Lung (tissue), 12 donors: ENCODE measurements around the gene DDRGK1. TPM values are rescaled to one million over a fixed set of nuclear protein-coding genes. Genes with fewer than 3 reads are reported as not detected.

ENCODE experiments used
- ATAC-seq: fragments of 200-7000 bp; cut with Tn5 transposase; one replicate; pipeline ENCODE4 v1.9.1; 2020; ENCODE audit warnings: moderate number of reproducible peaks; ENCODE audit not compliant: insufficient read depth, low FRiP score
- DNase-seq, 3 donors: peaks; one replicate each; pipeline ENCODE4 v3.0.0-alpha.2; 2013 to 2017
- H3K27ac ChIP-seq, 2 donors: one replicate each; pipeline ENCODE4 v1.5.1; 2013; ENCODE audit warnings: mild to moderate bottlenecking in 2 of 2, moderate library complexity in 2 of 2, control low read depth in 1 of 2, inconsistent platforms in 1 of 2, low read depth in 1 of 2, low read length in 1 of 2
- H3K27me3 ChIP-seq, 3 donors: one replicate each; pipeline ENCODE4 v1.5.1; 2013; ENCODE audit warnings: low read length in 2 of 3; ENCODE audit not compliant: control insufficient read depth in 3 of 3, insufficient read depth in 3 of 3
- H3K36me3 ChIP-seq, 4 donors: one replicate each; pipeline ENCODE4 v1.5.1; 2013; ENCODE audit warnings: low read length in 4 of 4, mild to moderate bottlenecking in 1 of 4, moderate library complexity in 1 of 4; ENCODE audit not compliant: control insufficient read depth in 4 of 4, insufficient read depth in 4 of 4
- H3K4me1 ChIP-seq, 5 donors: one replicate each; pipeline ENCODE4 v1.5.1; 2013; ENCODE audit warnings: low read length in 5 of 5, mild to moderate bottlenecking in 2 of 5, moderate library complexity in 1 of 5; ENCODE audit not compliant: control insufficient read depth in 5 of 5, insufficient read depth in 5 of 5
- H3K4me3 ChIP-seq: one replicate; pipeline ENCODE4 v1.5.1; 2013; ENCODE audit warnings: mild to moderate bottlenecking, control low read depth, moderate library complexity
- H3K9ac ChIP-seq, 2 donors: one replicate each; pipeline ENCODE4 v1.5.1; 2013; ENCODE audit warnings: low read length in 2 of 2, control low read depth in 1 of 2; ENCODE audit not compliant: insufficient read depth in 1 of 2
- H3K9me3 ChIP-seq, 4 donors: one replicate each; pipeline ENCODE4 v1.5.1; 2013; ENCODE audit warnings: low read length in 3 of 4, mild to moderate bottlenecking in 1 of 4, moderate library complexity in 1 of 4; ENCODE audit not compliant: control insufficient read depth in 4 of 4, insufficient read depth in 3 of 4
- WGBS, 2 donors: extraction: QIAGEN DNeasy Blood & Tissue Kit; methylation state at CpG; one replicate each; pipeline ENCODE4 v1.1.7; 2013; 5-methylcytosine and 5-hydroxymethylcytosine counted together
- polyA plus RNA-seq, 2 donors: library from polyadenylated mRNA; stranded (reverse); fragments of 200-250 nt; gene quantifications; one replicate each; pipeline ENCODE4 v1.2.1, GENCODE V29; 2013
- total RNA-seq, 2 donors: library from RNA; depleted of rRNA in 1 of 2; stranded (reverse); fragments of >200 nt in 1 of 2; gene quantifications; one replicate each; pipeline ENCODE4 v1.2.1, GENCODE V29; 2014 to 2021
- TF ChIP-seq, protein P1 (sequence below): IDR thresholded peaks from 2 replicates; pipeline ENCODE4 v1.5.1; 2012; ENCODE audit warnings: mild to moderate bottlenecking; ENCODE audit errors: control extremely low read depth, extremely low read depth
- donor health status: control.
- donor health status: control.
- donor health status: Bipolar disorder and iron deficiency.
- donor health status: healthy.
- donor health status: DM: yes; HTN: yes; CAD: no.

DDRGK1 gene
- total and polyA plus RNA-seq, 4 donors: 44.3 to 95.1 (median 85.9) TPM

DNA sequence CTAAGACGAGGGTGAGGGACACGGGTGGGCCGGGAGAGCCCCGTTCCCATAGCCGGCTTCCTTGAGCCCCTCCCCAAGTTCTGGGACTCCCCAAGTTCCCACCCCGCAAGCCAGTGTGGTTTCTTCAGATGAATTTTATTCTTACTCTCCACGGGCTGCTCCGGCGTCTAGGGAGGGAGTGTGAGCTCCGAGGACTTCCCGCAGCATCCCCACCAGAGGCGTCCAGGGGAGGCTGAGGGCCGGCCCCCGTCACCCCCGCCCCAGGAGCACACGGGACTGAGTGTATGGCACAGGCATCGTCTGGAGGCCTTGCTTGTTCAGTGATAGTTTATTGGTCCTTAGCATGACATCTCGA lies 44.5 kb upstream of the DDRGK1 start:
- Histone ChIP-seq H3K9ac (no peak overlapping the region), H3K9me3 (peaks cover 0 to 6% (median 0%) of the 10 kb centered on the region in 4 donors), H3K27me3 (peaks cover 0 to 26% (median 8%) of the 10 kb centered on the region in 3 donors), H3K4me3 (no peak overlapping the region), H3K27ac (no peak overlapping the region), H3K4me1 (peaks cover 0 to 11% (median 0%) of the 10 kb centered on the region in 5 donors), H3K36me3 (peaks cover 3 to 18% (median 13%) of the 10 kb centered on the region in 4 donors)
- ATAC-seq (no peak), DNase-seq (no peak)
- TF ChIP-seq, protein P1, sequence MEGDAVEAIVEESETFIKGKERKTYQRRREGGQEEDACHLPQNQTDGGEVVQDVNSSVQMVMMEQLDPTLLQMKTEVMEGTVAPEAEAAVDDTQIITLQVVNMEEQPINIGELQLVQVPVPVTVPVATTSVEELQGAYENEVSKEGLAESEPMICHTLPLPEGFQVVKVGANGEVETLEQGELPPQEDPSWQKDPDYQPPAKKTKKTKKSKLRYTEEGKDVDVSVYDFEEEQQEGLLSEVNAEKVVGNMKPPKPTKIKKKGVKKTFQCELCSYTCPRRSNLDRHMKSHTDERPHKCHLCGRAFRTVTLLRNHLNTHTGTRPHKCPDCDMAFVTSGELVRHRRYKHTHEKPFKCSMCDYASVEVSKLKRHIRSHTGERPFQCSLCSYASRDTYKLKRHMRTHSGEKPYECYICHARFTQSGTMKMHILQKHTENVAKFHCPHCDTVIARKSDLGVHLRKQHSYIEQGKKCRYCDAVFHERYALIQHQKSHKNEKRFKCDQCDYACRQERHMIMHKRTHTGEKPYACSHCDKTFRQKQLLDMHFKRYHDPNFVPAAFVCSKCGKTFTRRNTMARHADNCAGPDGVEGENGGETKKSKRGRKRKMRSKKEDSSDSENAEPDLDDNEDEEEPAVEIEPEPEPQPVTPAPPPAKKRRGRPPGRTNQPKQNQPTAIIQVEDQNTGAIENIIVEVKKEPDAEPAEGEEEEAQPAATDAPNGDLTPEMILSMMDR: no peak
- 17 to 19% methylated on average over 18 of the region's 18 CpGs for WGBS, 2 donors

DNA sequence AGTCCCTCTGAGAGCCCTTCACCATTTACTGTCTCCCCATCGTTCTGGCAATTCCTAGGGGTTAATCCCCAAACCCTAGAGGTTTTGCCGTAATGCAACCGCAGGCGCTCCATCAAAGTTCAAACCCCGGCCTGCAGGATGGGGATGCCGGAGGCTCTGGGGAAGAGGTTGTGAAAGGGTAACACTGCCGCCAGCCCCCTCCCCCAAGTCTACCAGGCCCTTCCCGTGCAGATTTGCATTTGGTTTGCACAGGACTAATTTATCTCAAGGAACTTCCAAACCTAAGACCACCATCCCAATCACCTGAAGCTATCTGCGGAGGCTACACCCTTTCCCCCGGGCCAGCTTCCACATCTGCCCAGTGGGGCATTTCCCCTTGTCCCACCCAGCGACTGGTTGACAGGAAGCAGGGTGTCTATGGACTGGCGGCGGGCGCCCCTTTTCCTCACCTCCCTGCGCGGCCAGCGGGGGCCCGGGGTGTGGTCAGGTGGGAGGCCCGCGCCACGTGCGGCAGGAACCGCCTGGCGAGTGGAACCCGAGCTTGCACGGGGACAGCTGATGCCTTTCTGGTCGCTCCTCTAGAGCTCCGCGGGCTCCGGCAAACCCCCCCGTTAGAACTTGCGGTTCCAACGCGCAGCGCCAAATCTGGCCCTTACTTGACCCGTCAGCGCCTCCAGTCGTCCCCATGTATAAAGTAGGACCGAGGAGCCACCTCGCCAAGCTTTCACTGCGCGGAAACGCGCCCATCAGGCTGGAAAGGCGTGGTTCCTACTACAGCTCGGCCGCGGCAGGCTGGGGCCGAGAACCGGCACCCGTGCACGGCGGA lies 43.9 kb upstream of the DDRGK1 start:
- Histone ChIP-seq H3K27me3 (peaks cover 0 to 26% (median 8%) of the 10 kb centered on the region in 3 donors), H3K4me3 (no peak overlapping the region), H3K4me1 (peaks cover 0 to 11% (median 0%) of the 10 kb centered on the region in 5 donors), H3K9me3 (peaks cover 0 to 6% (median 0%) of the 10 kb centered on the region in 4 donors), H3K36me3 (peaks cover 3 to 17% (median 12%) of the 10 kb centered on the region in 4 donors), H3K27ac (no peak overlapping the region), H3K9ac (no peak overlapping the region)
- WGBS, 2 donors: 4 to 7% methylated on average over 51 to 53 of the region's 53 CpGs
- DNase-seq (peak; percentile 41 to 60 (median 42)), ATAC-seq (no peak)
- TF ChIP-seq, protein P1: no peak

DNA sequence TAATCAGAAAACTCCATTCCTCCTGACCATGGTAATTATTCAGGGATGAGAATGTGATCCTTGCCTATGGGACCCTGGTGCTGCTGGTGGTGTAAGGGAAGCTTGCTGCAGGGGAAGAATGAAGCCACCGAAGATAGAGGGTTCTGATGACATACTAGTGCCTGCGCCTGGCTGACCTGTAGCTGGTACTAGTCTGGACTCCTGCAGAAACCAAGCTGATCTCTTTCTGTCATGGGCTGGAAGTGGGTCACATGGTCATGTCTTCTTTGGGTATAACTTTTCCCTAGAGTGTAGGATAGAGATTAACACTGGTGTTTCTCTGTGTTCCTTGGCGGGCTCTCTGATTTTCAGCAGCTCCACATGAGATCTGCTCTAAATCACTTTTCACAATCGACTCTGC lies 43.2 kb upstream of the DDRGK1 start:
- peaks cover 0 to 26% (median 8%) of the 10 kb centered on the region in 3 donors for H3K27me3 ChIP-seq
- H3K9ac ChIP-seq: no peak overlapping the region
- TF ChIP-seq, protein P1: no peak
- ATAC-seq: no peak
- peaks cover 0 to 11% (median 0%) of the 10 kb centered on the region in 5 donors for H3K4me1 ChIP-seq
- H3K9me3 ChIP-seq: peaks cover 0 to 6% (median 0%) of the 10 kb centered on the region in 4 donors
- H3K4me3 ChIP-seq: no peak overlapping the region
- no peak overlapping the region for H3K27ac ChIP-seq
- H3K36me3 ChIP-seq: peaks cover 3 to 16% (median 9%) of the 10 kb centered on the region in 4 donors
- 58 to 72% methylated on average over 4 of the region's 4 CpGs for WGBS, 2 donors
- no peak for DNase-seq
